GM21717 (cell line): ENCODE results near the gene ZBTB45.
A peak's percentile ranks its signal among the peaks of the same experiment; 100 is the strongest.
"Not testable (repeated sequence)": the region's sequence is repeated elsewhere in the genome, so short reads cannot be mapped to it uniquely, and the experiment has no call there.

Experiments
- ATAC-seq: cut with Tn5 transposase; IDR thresholded peaks from one replicate; pipeline ENCODE4 v1.9.1; 2021; ENCODE audit warnings: mild to moderate bottlenecking, moderate library complexity; ENCODE audit not compliant: unreplicated experiment

ZBTB45 gene

GRCh38 chr19:58477130-58477529 lies 42.5 kb downstream of the ZBTB45 start:
- ATAC-seq: no peak

- ATAC-seq: no peak
Observed at GRCh38 chr19:58476498-58477015, 43.1 kb downstream of the ZBTB45 start.

- ATAC-seq: peak; percentile 77
Observed at GRCh38 chr19:58475714-58476497, 43.7 kb downstream of the ZBTB45 start, which contains the start of gene ZNF446. ZNF446 (plus strand) TSS chr19:58476352; CDS start chr19:58477219, 867 bp downstream.

- no peak for ATAC-seq
Observed at GRCh38 chr19:58474997-58475713, 44.5 kb downstream of the ZBTB45 start.

GRCh38 chr19:58474291-58474996 lies 45.2 kb downstream of the ZBTB45 start:
- ATAC-seq: no peak

- no peak for ATAC-seq
Observed at GRCh38 chr19:58473775-58474174, 45.8 kb downstream of the ZBTB45 start.

GRCh38 chr19:58471736-58472135 lies 47.9 kb downstream of the ZBTB45 start:
- ATAC-seq: no peak

GRCh38 chr19:58470837-58471543 lies 48.6 kb downstream of the ZBTB45 start:
- not testable (repeated sequence) for ATAC-seq

- ATAC-seq: no peak
Observed at GRCh38 chr19:58469241-58470013, 50.2 kb downstream of the ZBTB45 start.

GRCh38 chr19:58468216-58468839 lies 51.3 kb downstream of the ZBTB45 start:
- ATAC-seq: no peak

GRCh38 chr19:58466760-58467589 lies 52.6 kb downstream of the ZBTB45 start, which contains the start of gene ZNF324:
ZNF324 (plus strand) TSS chr19:58467080; CDS start chr19:58469186, 2,106 bp downstream.
- ATAC-seq: peak; percentile 83

- peak; percentile 9 for ATAC-seq
Observed at GRCh38 chr19:58466089-58466759, 53.4 kb downstream of the ZBTB45 start.
